Measurements from ENCODE around the gene KCNMA1.

KCNMA1 gene

DNA sequence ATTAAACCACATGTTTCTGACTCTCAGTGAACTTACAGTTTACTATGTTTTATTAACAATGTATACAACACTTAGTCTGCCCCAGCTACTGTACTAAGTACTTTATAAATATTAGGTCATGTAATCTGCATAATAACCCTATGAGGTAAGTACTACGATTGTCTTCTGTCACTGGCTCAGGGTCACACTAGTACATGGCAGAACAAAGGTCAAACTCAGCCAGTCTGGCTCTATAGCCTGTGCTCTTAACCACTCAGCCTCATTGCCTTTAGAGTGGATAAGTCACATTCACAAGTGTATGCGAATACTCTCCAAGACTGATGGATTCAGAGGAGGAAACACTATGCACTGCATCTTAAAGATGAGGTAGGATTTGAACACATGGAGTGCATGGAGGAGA, 252.3 kb downstream of the KCNMA1 start:
- TF ChIP-seq, protein P1, sequence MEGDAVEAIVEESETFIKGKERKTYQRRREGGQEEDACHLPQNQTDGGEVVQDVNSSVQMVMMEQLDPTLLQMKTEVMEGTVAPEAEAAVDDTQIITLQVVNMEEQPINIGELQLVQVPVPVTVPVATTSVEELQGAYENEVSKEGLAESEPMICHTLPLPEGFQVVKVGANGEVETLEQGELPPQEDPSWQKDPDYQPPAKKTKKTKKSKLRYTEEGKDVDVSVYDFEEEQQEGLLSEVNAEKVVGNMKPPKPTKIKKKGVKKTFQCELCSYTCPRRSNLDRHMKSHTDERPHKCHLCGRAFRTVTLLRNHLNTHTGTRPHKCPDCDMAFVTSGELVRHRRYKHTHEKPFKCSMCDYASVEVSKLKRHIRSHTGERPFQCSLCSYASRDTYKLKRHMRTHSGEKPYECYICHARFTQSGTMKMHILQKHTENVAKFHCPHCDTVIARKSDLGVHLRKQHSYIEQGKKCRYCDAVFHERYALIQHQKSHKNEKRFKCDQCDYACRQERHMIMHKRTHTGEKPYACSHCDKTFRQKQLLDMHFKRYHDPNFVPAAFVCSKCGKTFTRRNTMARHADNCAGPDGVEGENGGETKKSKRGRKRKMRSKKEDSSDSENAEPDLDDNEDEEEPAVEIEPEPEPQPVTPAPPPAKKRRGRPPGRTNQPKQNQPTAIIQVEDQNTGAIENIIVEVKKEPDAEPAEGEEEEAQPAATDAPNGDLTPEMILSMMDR (IDR thresholded peaks at IDR 0.05; ENCODE audit: insufficient read depth, low read length, poor library complexity, severe bottlenecking), result no peak
- no peak for DNase-seq (ENCODE audit: extremely low read depth, insufficient read length)

DNA sequence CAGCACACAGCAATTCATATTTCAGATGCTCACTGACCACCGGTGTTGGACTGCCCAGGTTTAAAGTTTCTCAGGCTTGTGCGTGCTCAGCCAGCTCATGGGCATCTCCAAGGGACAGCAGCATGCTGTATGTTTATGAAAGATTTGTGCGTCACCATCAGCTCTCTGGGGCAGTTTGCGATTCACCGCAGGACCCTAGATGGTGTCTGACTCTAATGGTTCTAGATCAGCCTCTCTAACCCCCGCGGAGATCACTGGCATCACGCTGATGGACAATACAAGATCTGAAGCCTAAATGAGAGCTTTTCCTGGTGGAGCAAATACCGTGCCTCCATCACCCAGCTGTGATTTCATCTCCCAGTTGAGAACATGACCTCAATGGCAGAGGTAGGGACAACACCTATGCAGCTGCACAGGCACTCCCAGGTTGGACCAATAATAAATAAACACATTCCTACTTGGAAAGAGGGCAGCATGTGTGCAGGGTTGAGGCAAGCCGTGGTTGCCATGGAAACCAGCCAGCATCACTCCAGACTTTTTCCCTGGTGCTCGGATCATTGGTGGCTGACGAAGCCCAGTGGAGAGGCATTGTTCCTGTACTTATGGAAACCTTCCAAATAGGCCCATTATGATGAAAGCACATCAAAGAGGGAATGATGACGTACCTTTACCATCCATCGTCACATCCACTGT, 253.6 kb downstream of the KCNMA1 start:
- TF ChIP-seq, protein P1 (IDR thresholded peaks at IDR 0.05; ENCODE audit: insufficient read depth, low read length, poor library complexity, severe bottlenecking), result no peak
- peaks cover 1% of the 10 kb centered on the region; the same call in 1 of the 2 replicates for H3K27me3 ChIP-seq (replicated peaks; ENCODE audit: control insufficient read depth, insufficient read depth, low read length)
- H3K36me3 ChIP-seq (ENCODE audit: control insufficient read depth, insufficient read depth, low read length), result no peaks in the 10 kb centered on the region; the same call in 1 of the 2 replicates
- DNase-seq (ENCODE audit: extremely low read depth, insufficient read length), result no peak
- H3K4me3 ChIP-seq (replicated peaks; ENCODE audit: low read depth, low read length), result no peak overlapping the region

More for the DNA sequence above, 252.3 kb downstream of the KCNMA1 start:
- H3K36me3 ChIP-seq (ENCODE audit: control insufficient read depth, insufficient read depth, low read length), result no peaks in the 10 kb centered on the region; the same call in 1 of the 2 replicates
- H3K4me3 ChIP-seq (replicated peaks; ENCODE audit: low read depth, low read length), result no peak overlapping the region
- H3K27me3 ChIP-seq (replicated peaks; ENCODE audit: control insufficient read depth, insufficient read depth, low read length), result peaks cover 1% of the 10 kb centered on the region; the same call in 1 of the 2 replicates

DNA sequence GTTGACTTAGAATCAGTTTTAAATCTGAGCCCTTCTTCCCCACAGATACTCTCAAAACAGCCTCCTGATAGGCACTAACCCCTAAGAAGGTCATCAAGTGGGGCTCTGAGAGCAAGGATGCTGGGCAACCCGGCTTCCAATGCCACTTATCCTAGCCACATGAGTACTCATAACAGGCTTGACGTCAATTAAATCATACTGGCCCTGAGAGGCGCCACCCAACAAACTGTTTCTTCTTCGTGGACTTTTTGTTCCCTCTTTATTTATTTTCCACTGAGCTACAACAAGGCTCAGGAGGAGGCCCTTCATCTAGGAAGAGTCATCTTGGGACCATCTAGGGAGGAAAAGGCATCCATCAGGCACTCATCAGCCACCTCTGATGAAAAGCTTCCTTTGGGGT, 255.9 kb downstream of the KCNMA1 start:
- peaks cover 1% of the 10 kb centered on the region; the same call in 1 of the 2 replicates for H3K27me3 ChIP-seq (replicated peaks; ENCODE audit: control insufficient read depth, insufficient read depth, low read length)
- no peak for DNase-seq (ENCODE audit: extremely low read depth, insufficient read length)
- H3K36me3 ChIP-seq (ENCODE audit: control insufficient read depth, insufficient read depth, low read length), result no peaks in the 10 kb centered on the region; the same call in 1 of the 2 replicates
- TF ChIP-seq, protein P1 (IDR thresholded peaks at IDR 0.05; ENCODE audit: insufficient read depth, low read length, poor library complexity, severe bottlenecking), result no peak
- H3K4me3 ChIP-seq (replicated peaks; ENCODE audit: low read depth, low read length), result no peak overlapping the region

DNA sequence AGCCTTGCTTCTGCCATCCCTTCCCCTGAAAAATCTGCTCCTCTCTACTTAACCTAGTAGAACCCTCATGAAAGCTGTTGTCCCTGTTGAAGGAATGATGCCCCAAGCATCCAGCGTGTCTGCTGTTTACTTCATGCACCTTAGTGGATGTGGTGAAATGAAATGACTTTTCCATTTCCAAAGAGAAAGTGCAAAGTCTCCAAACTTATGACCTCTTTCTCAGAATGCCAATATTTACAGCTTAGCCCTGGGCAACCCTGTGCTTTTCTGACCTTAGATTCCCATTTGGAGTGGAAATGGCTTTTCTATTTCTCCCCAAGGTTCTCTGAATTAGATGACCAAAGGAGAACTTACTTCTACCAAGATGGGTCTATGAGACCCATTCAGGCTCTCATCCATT, 256.9 kb downstream of the KCNMA1 start:
- no peaks in the 10 kb centered on the region; the same call in 1 of the 2 replicates for H3K36me3 ChIP-seq (ENCODE audit: control insufficient read depth, insufficient read depth, low read length)
- no peak overlapping the region for H3K4me3 ChIP-seq (replicated peaks; ENCODE audit: low read depth, low read length)
- no peak for DNase-seq (ENCODE audit: extremely low read depth, insufficient read length)
- H3K27me3 ChIP-seq (replicated peaks; ENCODE audit: control insufficient read depth, insufficient read depth, low read length), result peaks cover 1% of the 10 kb centered on the region; the same call in 1 of the 2 replicates
- TF ChIP-seq, protein P1 (IDR thresholded peaks at IDR 0.05; ENCODE audit: insufficient read depth, low read length, poor library complexity, severe bottlenecking), result no peak

DNA sequence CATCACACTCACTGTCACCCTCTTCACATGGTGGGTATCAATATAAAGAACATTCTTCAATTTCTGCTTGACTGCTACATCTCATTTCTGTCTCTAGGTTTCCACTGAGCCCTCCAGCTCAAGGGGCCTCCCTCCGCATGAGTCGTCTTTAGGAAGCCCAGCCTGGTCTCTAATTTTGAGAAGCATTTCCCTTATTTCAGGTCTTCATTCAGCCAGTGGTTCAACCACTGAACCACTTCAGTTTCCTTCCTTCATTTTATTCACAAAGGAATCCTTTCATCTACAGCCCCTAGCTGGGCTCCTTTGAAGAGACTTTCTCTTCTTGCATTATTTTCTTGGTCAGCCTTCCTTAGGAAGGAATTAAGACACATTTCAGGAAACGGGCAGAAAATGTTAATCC, 257.4 kb downstream of the KCNMA1 start:
- TF ChIP-seq, protein P1 (IDR thresholded peaks at IDR 0.05; ENCODE audit: insufficient read depth, low read length, poor library complexity, severe bottlenecking), result no peak
- H3K36me3 ChIP-seq (ENCODE audit: control insufficient read depth, insufficient read depth, low read length), result no peaks in the 10 kb centered on the region; the same call in 1 of the 2 replicates

More for the DNA sequence above, 257.4 kb downstream of the KCNMA1 start:
- no peak for DNase-seq (ENCODE audit: extremely low read depth, insufficient read length)
- peaks cover 1% of the 10 kb centered on the region; the same call in 1 of the 2 replicates for H3K27me3 ChIP-seq (replicated peaks; ENCODE audit: control insufficient read depth, insufficient read depth, low read length)
- H3K4me3 ChIP-seq (replicated peaks; ENCODE audit: low read depth, low read length), result no peak overlapping the region
